ENCODE measurements around the gene CHST3. TPM values are rescaled to one million over a fixed set of nuclear protein-coding genes. Genes with fewer than 3 reads are reported as not detected.

CHST3 gene
- polyA plus RNA-seq, 1 donor from 2014 or later: 4.1 TPM

GRCh38 chr10:71996592-71997371 lies 32.6 kb downstream of the CHST3 start:
- Histone ChIP-seq H3K4me2 (ENCODE audit: low read length) (no peak overlapping the region), H3K9me2 (ENCODE audit: insufficient read depth, low read length) (no peaks in the 10 kb centered on the region), H3K79me2 (replicated peaks; ENCODE audit: insufficient read depth, low read length) (no peaks in the 10 kb centered on the region), H3K27me3 (ENCODE audit: insufficient read depth, low read depth, low read length) (no peaks in the 10 kb centered on the region), H2AFZ (ENCODE audit: low read depth, low read length) (no peak overlapping the region), H3K4me3 (ENCODE audit: low read length) (no peak overlapping the region), H3F3A (ENCODE audit: insufficient read depth, low read length, poor library complexity, severe bottlenecking) (no peaks in the 10 kb centered on the region), H3K36me3 (ENCODE audit: insufficient read depth, low read length) (no peaks in the 10 kb centered on the region), H3K27ac (ENCODE audit: low read length) (no peak overlapping the region), H3K9ac (ENCODE audit: low read length) (no peak overlapping the region), H4K20me1 (ENCODE audit: insufficient read depth) (no peaks in the 10 kb centered on the region), H3K9me3 (ENCODE audit: low read length) (no peaks in the 10 kb centered on the region)
- TF ChIP-seq RAD21 (conservative IDR thresholded peaks at IDR 0.05): no peak
- no peak for TF ChIP-seq POLR2AphosphoS5 (IDR thresholded peaks at IDR 0.05)
- no peak for TF ChIP-seq REST (IDR thresholded peaks at IDR 0.05; ENCODE audit: borderline replicate concordance)
- TF ChIP-seq CTCF (IDR thresholded peaks at IDR 0.05; ENCODE audit: poor library complexity, severe bottlenecking): no peak
- no peak for TF ChIP-seq SMC3 (conservative IDR thresholded peaks at IDR 0.05; ENCODE audit: poor library complexity)
- TF ChIP-seq MXI1 (conservative IDR thresholded peaks at IDR 0.05; ENCODE audit: poor library complexity, severe bottlenecking): no peak
- TF ChIP-seq EP300 (conservative IDR thresholded peaks at IDR 0.05; ENCODE audit: poor library complexity, severe bottlenecking): no peak
- no peak for TF ChIP-seq TAF1 (IDR thresholded peaks at IDR 0.05; ENCODE audit: low read depth)
- TF ChIP-seq EZH2 (IDR thresholded peaks at IDR 0.05; ENCODE audit: borderline replicate concordance, insufficient read depth, low read length, poor library complexity, severe bottlenecking): no peak

- no peak overlapping the region for H3K4me2 ChIP-seq (ENCODE audit: low read length)
- no peaks in the 10 kb centered on the region for H3K79me2 ChIP-seq (replicated peaks; ENCODE audit: insufficient read depth, low read length)
- no peak overlapping the region for H3K9ac ChIP-seq (ENCODE audit: low read length)
- no peaks in the 10 kb centered on the region for H3K9me2 ChIP-seq (ENCODE audit: insufficient read depth, low read length)
- no peak for TF ChIP-seq SMC3 (conservative IDR thresholded peaks at IDR 0.05; ENCODE audit: poor library complexity)
- TF ChIP-seq TAF1 (IDR thresholded peaks at IDR 0.05; ENCODE audit: low read depth): no peak
- no peak overlapping the region for H2AFZ ChIP-seq (ENCODE audit: low read depth, low read length)
- H3F3A ChIP-seq (ENCODE audit: insufficient read depth, low read length, poor library complexity, severe bottlenecking): no peaks in the 10 kb centered on the region
- H3K9me3 ChIP-seq (ENCODE audit: low read length): no peaks in the 10 kb centered on the region
- H3K27ac ChIP-seq (ENCODE audit: low read length): no peak overlapping the region
- H4K20me1 ChIP-seq (ENCODE audit: insufficient read depth): no peaks in the 10 kb centered on the region
- no peaks in the 10 kb centered on the region for H3K27me3 ChIP-seq (ENCODE audit: insufficient read depth, low read depth, low read length)
- H3K36me3 ChIP-seq (ENCODE audit: insufficient read depth, low read length): no peaks in the 10 kb centered on the region
- H3K4me3 ChIP-seq (ENCODE audit: low read length): no peak overlapping the region
Observed at GRCh38 chr10:71998119-71998839, 34.1 kb downstream of the CHST3 start.
